DND-41 (cell line): ENCODE measurements around the gene KLHDC8B.

Experiments
- ATAC-seq: fragments of 200-7000 bp; cut with Tn5 transposase; 3 replicates; pipeline ENCODE4 v1.9.1; 2021; ENCODE audit warnings: low read depth; ENCODE audit not compliant: insufficient read depth
- DNase-seq: peaks from one replicate; pipeline ENCODE4 v3.0.0-alpha.2; 2020
- H2AFZ ChIP-seq: 2 replicates; pipeline ENCODE4 v1.6.0; 2012; ENCODE audit warnings: low read depth, low read length
- H3K27ac ChIP-seq: 2 replicates; pipeline ENCODE4 v1.5.1; 2012; ENCODE audit warnings: low read length, inconsistent platforms
- H3K27me3 ChIP-seq: fragments of 200-600 bp; sonication (generic); 2 replicates; pipeline ENCODE4 v1.6.0; 2012; ENCODE audit warnings: low read length, mild to moderate bottlenecking, inconsistent platforms; ENCODE audit not compliant: insufficient read depth, poor library complexity
- H3K36me3 ChIP-seq: 2 replicates; pipeline ENCODE4 v1.5.1; 2012; ENCODE audit warnings: low read length, inconsistent platforms; ENCODE audit not compliant: insufficient read depth
- H3K4me1 ChIP-seq: 2 replicates; pipeline ENCODE4 v1.5.1; 2012; ENCODE audit warnings: mild to moderate bottlenecking, low read length; ENCODE audit not compliant: insufficient read depth
- H3K4me2 ChIP-seq: 2 replicates; pipeline ENCODE4 v1.6.0; 2012; ENCODE audit warnings: mild to moderate bottlenecking, moderate library complexity, low read length, inconsistent platforms; ENCODE audit not compliant: insufficient read depth
- H3K4me3 ChIP-seq, 2 experiments: fragments of 200-600 bp in 1 of 2; shearing (Covaris generic) in 1 of 2; 2 replicates each; pipeline ENCODE4 v1.5.1; 2012 to 2016; ENCODE audit warnings: inconsistent platforms in 2 of 2, low read length in 2 of 2, mild to moderate bottlenecking in 2 of 2, low read depth in 1 of 2, moderate library complexity in 1 of 2
- H3K79me2 ChIP-seq: 2 replicates; pipeline ENCODE4 v1.6.0; 2012; ENCODE audit warnings: low read length, inconsistent platforms; ENCODE audit not compliant: insufficient read depth
- H3K9ac ChIP-seq: 2 replicates; pipeline ENCODE4 v1.6.0; 2012; ENCODE audit warnings: low read depth, mild to moderate bottlenecking, inconsistent platforms, low read length, moderate library complexity
- H3K9me3 ChIP-seq: 2 replicates; pipeline ENCODE4 v1.5.1; 2012; ENCODE audit warnings: low read length, moderate library complexity, mild to moderate bottlenecking, inconsistent platforms; ENCODE audit not compliant: insufficient read depth, severe bottlenecking
- H4K20me1 ChIP-seq: 2 replicates; pipeline ENCODE4 v1.6.0; 2012; ENCODE audit warnings: low read length; ENCODE audit not compliant: insufficient read depth
- CTCF ChIP-seq: IDR thresholded peaks from 2 replicates; pipeline ENCODE4 v1.5.1; 2012; ENCODE audit warnings: borderline replicate concordance, low read length, moderate library complexity, mild to moderate bottlenecking; ENCODE audit not compliant: poor library complexity, severe bottlenecking; ENCODE audit errors: extremely low read depth
- EZH2 ChIP-seq: IDR thresholded peaks from 3 replicates; pipeline ENCODE4 v1.6.1; 2012; ENCODE audit warnings: borderline replicate concordance, low read depth, mild to moderate bottlenecking, moderate library complexity, low read length, inconsistent platforms; ENCODE audit not compliant: severe bottlenecking

KLHDC8B gene

GRCh38 chr3:49158792-49159191 is 12.6 kb upstream of the KLHDC8B start:
- H2AFZ ChIP-seq, result no peak overlapping the region
- ATAC-seq (no peak), DNase-seq (no peak)
- H3K27ac ChIP-seq, result no peak overlapping the region
- no peaks in the 10 kb centered on the region for H3K9me3 ChIP-seq
- 0 out of 2 replicates have a peak, but pooled peaks cover 1% of the 10 kb centered on the region for H3K4me1 ChIP-seq
- no peak for TF ChIP-seq EZH2
- no peak for TF ChIP-seq CTCF
- peaks cover 16% of the 10 kb centered on the region for H3K79me2 ChIP-seq
- no peak overlapping the region for H3K9ac ChIP-seq
- peaks cover 25% of the 10 kb centered on the region for H3K36me3 ChIP-seq
- no peak overlapping the region for H3K4me2 ChIP-seq
- no peak overlapping the region for H3K4me3 ChIP-seq
- no peaks in the 10 kb centered on the region for H3K27me3 ChIP-seq
- peaks cover 25% of the 10 kb centered on the region for H4K20me1 ChIP-seq

DNA sequence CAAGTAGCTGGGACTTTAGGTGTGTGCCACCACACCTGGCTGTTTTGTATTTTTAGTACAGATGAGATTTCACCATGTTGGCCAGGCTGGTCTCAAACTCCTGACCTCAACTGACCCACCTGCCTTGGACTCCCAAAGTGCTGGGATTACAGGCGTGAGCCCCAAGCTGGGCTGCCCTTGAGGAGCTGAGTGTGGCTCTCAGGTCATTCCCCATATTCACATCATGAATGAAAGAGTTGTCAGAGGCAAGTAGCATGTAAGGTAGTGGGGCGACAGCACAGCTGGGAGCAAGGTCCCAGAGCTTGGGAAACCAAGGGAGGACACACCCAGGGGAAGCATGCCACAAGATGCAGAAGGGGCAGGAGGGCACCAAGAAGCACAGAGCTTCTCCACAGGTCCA is 10.2 kb upstream of the KLHDC8B start:
- no peak overlapping the region for H3K9ac ChIP-seq
- ATAC-seq, result no peak
- TF ChIP-seq EZH2, result no peak

GRCh38 chr3:49161808-49162530 is 9.4 kb upstream of the KLHDC8B start:
- TF ChIP-seq CTCF, result no peak
- no peak for TF ChIP-seq EZH2
- no peak overlapping the region for H3K9ac ChIP-seq
- ATAC-seq (no peak), DNase-seq (no peak)
- peaks cover 6% of the 10 kb centered on the region for H3K9me3 ChIP-seq
- no peak overlapping the region for H3K4me2 ChIP-seq
- H3K79me2 ChIP-seq, result peaks cover 44% of the 10 kb centered on the region
- H4K20me1 ChIP-seq, result peaks cover 37% of the 10 kb centered on the region
- H3K27ac ChIP-seq, result no peak overlapping the region
- H3K36me3 ChIP-seq, result peaks cover 40% of the 10 kb centered on the region
- no peak overlapping the region for H3K4me3 ChIP-seq
- H3K27me3 ChIP-seq, result no peaks in the 10 kb centered on the region
- no peak overlapping the region for H2AFZ ChIP-seq
- peaks cover 27% of the 10 kb centered on the region for H3K4me1 ChIP-seq

More for the DNA sequence above, 10.2 kb upstream of the KLHDC8B start:
- Histone ChIP-seq H3K36me3 (peaks cover 40% of the 10 kb centered on the region), H3K79me2 (peaks cover 40% of the 10 kb centered on the region), H3K4me1 (peaks cover 19% of the 10 kb centered on the region), H3K9me3 (no peaks in the 10 kb centered on the region), H2AFZ (no peak overlapping the region), H3K27me3 (no peaks in the 10 kb centered on the region), H3K4me3 (no peak overlapping the region), H3K27ac (no peak overlapping the region), H4K20me1 (peaks cover 37% of the 10 kb centered on the region), H3K4me2 (no peak overlapping the region)
- no peak for DNase-seq

GRCh38 chr3:49162751-49163419 is 8.5 kb upstream of the KLHDC8B start:
- Histone ChIP-seq H3K79me2 (peaks cover 44% of the 10 kb centered on the region), H4K20me1 (peaks cover 37% of the 10 kb centered on the region), H3K9ac (no peak overlapping the region), H3K4me2 (no peak overlapping the region), H2AFZ (no peak overlapping the region), H3K4me1 (peaks cover 29% of the 10 kb centered on the region), H3K27ac (no peak overlapping the region), H3K36me3 (peaks cover 40% of the 10 kb centered on the region), H3K4me3 (no peak overlapping the region), H3K9me3 (peaks cover 7% of the 10 kb centered on the region), H3K27me3 (no peaks in the 10 kb centered on the region)
- TF ChIP-seq EZH2 (no peak), CTCF (no peak)
- ATAC-seq, result no peak
- DNase-seq, result no peak
